ENCODE results near the gene SPOCD1.

The SPOCD1 gene

GRCh38 chr1:31768939-31769704, 46.7 kb downstream of the SPOCD1 start:
- no peak for FAIRE-seq

DNA sequence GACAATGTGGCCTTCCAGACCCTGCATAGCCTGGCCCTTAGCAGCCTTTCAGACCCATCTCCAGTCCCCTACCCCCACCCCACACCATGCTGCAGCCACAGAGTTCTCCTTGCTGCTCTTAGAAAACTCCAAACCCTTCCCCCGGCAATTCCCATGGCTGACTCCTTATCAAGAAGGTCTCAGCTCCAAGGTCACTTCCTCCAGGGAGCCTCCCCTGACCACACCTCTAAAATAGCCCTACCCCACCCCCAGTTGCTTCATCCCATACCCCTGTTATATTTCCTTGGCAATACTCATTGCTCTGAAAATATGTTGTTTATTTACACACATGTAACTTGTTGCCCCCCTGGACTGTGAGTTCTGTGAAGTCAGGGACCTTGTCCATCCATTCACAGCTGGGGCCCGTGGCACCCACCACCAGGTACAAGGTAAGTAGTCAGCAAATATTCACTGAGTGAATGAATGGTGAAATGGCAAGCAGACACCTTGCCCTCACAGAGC, 47.4 kb downstream of the SPOCD1 start:
- FAIRE-seq: no peak

DNA sequence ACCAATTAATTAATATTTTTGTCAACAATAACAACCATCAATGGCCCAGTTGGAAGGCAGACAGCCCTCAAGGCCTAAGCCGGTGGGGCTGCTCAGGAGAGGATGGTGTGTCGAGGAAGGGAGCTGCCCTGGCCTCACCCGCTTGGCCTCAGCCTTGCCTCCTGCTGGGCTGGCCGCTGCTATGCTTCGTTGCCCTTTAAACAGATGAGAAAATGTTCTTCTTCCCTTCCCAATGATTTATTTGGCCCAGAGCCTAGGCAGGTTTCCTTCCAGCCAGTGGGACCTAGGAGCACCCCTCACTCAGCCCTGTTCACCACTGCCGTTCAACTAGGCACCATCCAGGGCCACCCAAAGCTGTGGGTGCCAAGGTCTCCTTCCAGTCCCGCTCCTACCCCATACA, 48.6 kb downstream of the SPOCD1 start:
- FAIRE-seq: no peak

DNA sequence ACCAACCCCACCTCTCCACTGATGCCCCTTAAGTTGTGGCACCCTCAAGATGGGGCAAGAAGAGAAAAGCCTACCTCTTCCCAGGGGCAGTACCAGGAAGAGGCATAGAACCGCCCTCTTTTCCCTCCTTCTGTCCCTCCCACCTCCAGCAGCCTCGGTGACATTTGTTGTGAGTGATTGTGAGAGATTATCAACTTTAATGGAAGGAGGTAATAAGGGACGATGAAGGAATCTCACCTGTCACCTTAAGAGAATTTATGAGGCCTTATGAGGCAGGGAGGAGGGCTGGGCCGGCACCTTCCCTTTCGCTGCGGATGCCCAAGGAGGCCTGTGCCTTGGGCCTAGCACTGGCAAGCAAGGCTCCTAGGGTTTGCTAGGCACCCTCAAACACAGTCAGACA, 50.3 kb downstream of the SPOCD1 start:
- no peak for FAIRE-seq

DNA sequence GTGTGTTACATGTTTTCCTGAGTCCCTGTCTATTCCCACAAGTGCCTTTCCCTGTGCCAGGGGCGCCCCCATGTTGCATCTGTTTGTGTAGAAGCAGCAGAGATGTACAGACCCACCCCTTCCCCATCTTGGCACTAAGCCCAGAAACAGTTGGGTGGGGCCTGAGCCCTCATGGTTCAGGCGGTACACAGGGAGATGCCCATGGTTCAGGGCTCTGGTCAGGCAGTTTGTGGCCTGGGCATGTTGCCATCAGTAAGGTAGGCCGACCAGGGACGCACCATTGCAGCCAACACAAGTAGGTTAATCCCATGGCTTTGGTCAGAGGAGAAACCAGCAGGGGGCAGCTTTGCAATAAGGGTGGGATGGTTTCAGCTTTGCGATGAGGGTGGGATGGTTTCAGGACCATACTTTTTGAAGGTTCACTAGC, 50.8 kb downstream of the SPOCD1 start:
- FAIRE-seq: no peak

- FAIRE-seq: no peak
These were observed 51.3 kb downstream of the SPOCD1 start, which contains the start of gene ADGRB2 for GRCh38 chr1:31764312-31765040. ADGRB2 (minus strand) TSS chr1:31764340; CDS start chr1:31757221, 7,119 bp downstream.

- no peak for FAIRE-seq
These were observed 52.0 kb downstream of the SPOCD1 start for GRCh38 chr1:31763671-31764311.

- no peak for FAIRE-seq
These were observed 52.8 kb downstream of the SPOCD1 start for GRCh38 chr1:31762726-31763670.

DNA sequence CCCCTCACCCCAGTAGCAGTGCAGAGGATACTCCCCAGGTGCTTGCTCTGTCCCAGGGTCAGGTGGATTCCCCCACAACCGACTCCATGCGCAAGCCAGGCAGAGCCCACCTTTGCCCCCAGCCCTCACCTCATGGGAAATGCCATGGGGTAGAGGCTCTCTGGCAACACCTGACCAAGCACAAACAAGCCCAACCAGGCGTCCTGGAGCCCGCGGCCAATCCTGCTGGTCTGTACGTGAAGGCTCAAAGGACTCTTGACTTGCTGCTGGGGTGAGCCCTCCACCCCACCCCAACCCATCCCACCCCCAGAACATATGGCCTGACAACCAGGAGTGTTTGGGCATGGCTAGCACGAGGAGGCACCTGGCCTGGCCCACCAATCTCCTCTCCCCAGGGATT, 53.5 kb downstream of the SPOCD1 start:
- no peak for FAIRE-seq

- FAIRE-seq: no peak
These were observed 53.9 kb downstream of the SPOCD1 start for GRCh38 chr1:31761883-31762282.

DNA sequence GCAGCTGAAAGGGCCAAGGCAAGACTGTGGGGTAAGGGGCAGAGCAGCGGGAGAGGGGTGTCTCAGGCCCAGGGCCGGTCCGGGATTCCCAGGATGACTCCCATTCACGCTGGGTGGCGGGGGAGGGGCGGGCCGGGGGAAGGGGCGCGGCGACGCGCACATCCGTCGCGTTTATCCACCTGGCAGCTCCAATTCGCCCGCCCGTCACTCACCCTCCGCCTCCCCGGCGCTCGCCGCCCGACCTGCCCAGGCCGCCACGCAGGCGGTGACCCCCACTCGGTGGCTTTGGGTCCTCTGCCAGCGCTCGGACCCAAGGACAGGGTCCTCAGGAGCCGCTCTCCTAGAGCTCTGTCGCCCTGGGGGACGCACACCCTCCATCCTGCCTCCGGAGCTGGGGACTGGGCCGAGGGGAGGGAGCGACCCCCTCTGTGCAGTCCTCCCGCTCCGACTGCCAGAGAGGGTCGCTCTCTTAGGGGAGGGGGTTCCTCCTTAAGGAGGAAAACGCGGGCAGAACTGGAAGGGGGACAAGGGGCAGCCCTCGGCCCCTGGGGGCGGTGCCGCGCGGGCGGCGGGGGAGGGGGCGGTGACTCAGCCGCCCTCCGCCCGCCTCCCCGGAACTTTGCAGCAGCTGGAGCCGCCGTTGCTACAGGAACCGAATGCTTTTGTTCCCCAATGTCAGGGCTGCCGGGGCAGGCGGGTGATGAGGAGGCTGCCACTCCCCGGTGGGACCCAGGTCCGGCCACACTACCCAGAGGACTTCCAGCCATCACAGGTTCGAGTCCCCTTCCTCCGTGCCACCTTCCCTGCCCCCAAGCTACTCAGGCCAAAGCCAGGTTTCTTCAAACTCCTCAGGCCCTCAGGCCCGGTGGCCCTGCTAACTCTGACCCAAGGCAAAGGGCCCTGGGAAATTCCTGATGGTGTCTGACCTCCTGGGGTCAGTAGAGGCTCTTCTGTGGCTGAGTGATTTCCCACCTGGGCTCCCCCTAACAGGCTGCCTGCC, 55.1 kb downstream of the SPOCD1 start:
- no peak for FAIRE-seq

DNA sequence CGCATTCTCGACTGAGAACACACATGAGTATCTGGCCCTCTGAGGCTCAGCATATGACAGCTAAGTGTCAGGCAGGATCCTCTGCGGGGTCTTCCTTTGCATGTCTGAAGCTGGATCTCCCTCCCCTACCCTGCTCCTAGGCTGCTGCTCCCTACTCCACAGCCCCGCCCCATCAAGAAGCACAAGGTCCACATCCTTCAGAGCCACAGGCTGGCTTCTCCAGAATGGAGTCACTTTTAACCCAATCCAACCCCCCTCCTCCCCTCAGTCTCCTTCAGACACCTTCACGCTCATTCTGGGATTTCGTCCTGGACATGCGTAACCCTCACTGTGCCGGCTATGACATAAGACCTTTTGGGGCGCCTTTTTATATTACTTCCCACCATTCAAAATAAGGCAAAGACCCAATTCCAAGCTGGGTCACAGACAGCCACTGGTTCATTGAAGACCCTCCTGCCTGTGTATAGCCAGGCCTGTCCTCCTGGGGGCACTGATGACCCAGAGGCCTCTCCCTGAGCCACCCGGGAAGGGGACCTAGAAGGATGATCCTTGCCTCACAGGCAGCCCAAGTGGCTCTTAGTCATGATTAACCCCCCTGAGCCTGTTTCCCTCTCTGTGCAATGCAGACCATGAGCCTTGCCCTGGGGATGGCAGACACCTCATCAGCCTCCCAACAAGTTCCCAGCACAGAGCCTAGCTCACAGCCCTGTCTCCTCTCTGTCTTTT, 56.4 kb downstream of the SPOCD1 start:
- no peak for FAIRE-seq

- FAIRE-seq: no peak
These were observed 57.0 kb downstream of the SPOCD1 start for GRCh38 chr1:31758823-31759222.

GRCh38 chr1:31757989-31758388, 57.8 kb downstream of the SPOCD1 start:
- FAIRE-seq: no peak

DNA sequence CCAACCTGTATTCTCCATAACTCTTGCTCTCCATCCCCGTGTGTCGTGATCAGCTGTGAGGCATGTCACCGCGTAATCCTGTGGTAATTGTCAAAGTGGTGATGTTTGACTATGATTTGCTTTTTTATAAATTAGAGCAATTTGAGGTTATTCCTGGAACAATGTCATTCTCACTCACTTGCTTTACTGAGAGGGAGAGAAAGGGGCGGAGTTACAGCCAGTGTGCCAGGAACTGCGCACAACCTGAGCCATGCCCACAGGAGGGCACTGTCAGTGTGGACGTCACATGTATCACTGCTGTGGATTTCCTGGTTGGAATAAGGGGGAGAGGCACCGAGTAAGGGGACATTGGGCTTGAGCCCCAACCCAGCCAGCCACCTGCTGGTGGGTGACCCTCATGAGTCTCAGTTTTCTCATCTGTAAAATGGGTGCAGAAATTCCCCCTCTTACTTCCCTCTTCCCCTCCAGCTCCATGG, 58.6 kb downstream of the SPOCD1 start:
- FAIRE-seq: no peak

DNA sequence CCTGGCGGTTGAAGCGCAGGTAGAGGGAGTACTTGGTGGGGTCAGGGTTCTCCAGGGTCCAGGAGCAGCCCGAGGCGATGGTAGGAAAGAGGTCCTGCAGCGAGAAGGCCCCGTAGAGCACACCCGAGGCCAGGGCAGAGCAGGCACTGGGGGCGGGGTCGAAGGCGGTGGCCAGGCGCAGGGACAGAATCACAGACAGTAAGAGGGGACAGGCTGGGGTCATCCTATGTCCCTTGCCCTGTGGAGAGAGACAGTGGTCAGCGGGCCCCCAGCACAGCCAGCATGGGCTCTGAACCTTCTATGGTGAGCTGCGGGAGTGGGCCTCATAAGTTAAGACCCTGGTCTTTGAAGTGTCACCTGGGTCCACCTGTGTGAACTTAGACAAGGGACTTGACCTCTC, 59.2 kb downstream of the SPOCD1 start:
- FAIRE-seq: no peak

- no peak for FAIRE-seq
These were observed 59.9 kb downstream of the SPOCD1 start for GRCh38 chr1:31755850-31756492.

GRCh38 chr1:31755197-31755611, 60.6 kb downstream of the SPOCD1 start:
- no peak for FAIRE-seq

GRCh38 chr1:31754397-31754796, 61.4 kb downstream of the SPOCD1 start:
- no peak for FAIRE-seq

All from A204.1 (cell line).